ENCODE results near the gene RFWD3. TPM values are rescaled to one million over a fixed set of nuclear protein-coding genes. Genes with fewer than 3 reads are reported as not detected.

RFWD3 gene
- polyA plus RNA-seq, 1 experiment, result 13.4 TPM

GRCh38 chr16:74586948-74587347 is 79.7 kb downstream of the RFWD3 start:
- no peaks in the 10 kb centered on the region for H3K9me3 ChIP-seq (ENCODE audit: control insufficient read depth, insufficient read depth, low read length)
- no peak for DNase-seq (ENCODE audit: low read depth, low spot score)
- CTCF ChIA-PET, result no interaction called here
- H3K27ac ChIP-seq (ENCODE audit: low read depth, low read length), result no peak overlapping the region
- no peak overlapping the region for H3K4me3 ChIP-seq (ENCODE audit: low read depth, low read length)
- no peak for TF ChIP-seq CTCF (IDR thresholded peaks at IDR 0.05; ENCODE audit: low read depth, low read length)
- no peaks in the 10 kb centered on the region for H3K27me3 ChIP-seq (ENCODE audit: control insufficient read depth, insufficient read depth, low read length)
- POLR2A ChIA-PET, result interaction anchor here (1.2 kb wide), 1 partner anchor 20 kb away, joined by 8 read pairs; the partner anchor contains the start of gene GLG1

- POLR2A ChIA-PET, result no interaction called here
- no peak for TF ChIP-seq CTCF (IDR thresholded peaks at IDR 0.05; ENCODE audit: low read depth, low read length)
- CTCF ChIA-PET, result no interaction called here
- Histone ChIP-seq H3K27ac (ENCODE audit: low read depth, low read length) (no peak overlapping the region), H3K4me3 (ENCODE audit: low read depth, low read length) (no peak overlapping the region), H3K27me3 (ENCODE audit: control insufficient read depth, insufficient read depth, low read length) (no peaks in the 10 kb centered on the region), H3K9me3 (ENCODE audit: control insufficient read depth, insufficient read depth, low read length) (no peaks in the 10 kb centered on the region)
- no peak for DNase-seq (ENCODE audit: low read depth, low spot score)
Observed at GRCh38 chr16:74585846-74586443, 80.7 kb downstream of the RFWD3 start.

- ChIA-PET POLR2A (no interaction called here), CTCF (interaction anchor here (1.3 kb wide), 1 partner anchor 68 kb away, joined by 3 read pairs; no protein-coding TSS in a partner anchor)
- Histone ChIP-seq H3K27ac (ENCODE audit: low read depth, low read length) (no peak overlapping the region), H3K4me3 (ENCODE audit: low read depth, low read length) (no peak overlapping the region), H3K27me3 (ENCODE audit: control insufficient read depth, insufficient read depth, low read length) (no peaks in the 10 kb centered on the region), H3K9me3 (ENCODE audit: control insufficient read depth, insufficient read depth, low read length) (no peaks in the 10 kb centered on the region)
- no peak for DNase-seq (ENCODE audit: low read depth, low spot score)
- TF ChIP-seq CTCF (IDR thresholded peaks at IDR 0.05; ENCODE audit: low read depth, low read length), result no peak
Observed at GRCh38 chr16:74583926-74584666, 82.6 kb downstream of the RFWD3 start.

- Histone ChIP-seq H3K4me3 (ENCODE audit: low read depth, low read length) (no peak overlapping the region), H3K27me3 (ENCODE audit: control insufficient read depth, insufficient read depth, low read length) (no peaks in the 10 kb centered on the region), H3K9me3 (ENCODE audit: control insufficient read depth, insufficient read depth, low read length) (no peaks in the 10 kb centered on the region), H3K27ac (ENCODE audit: low read depth, low read length) (no peak overlapping the region)
- POLR2A ChIA-PET, result no interaction called here
- CTCF ChIA-PET, result no interaction called here
- no peak for DNase-seq (ENCODE audit: low read depth, low spot score)
- no peak for TF ChIP-seq CTCF (IDR thresholded peaks at IDR 0.05; ENCODE audit: low read depth, low read length)
Observed at GRCh38 chr16:74582970-74583369, 83.7 kb downstream of the RFWD3 start.

GRCh38 chr16:74580833-74581232 is 85.8 kb downstream of the RFWD3 start:
- TF ChIP-seq CTCF (IDR thresholded peaks at IDR 0.05; ENCODE audit: low read depth, low read length), result no peak
- no peak overlapping the region for H3K4me3 ChIP-seq (ENCODE audit: low read depth, low read length)
- H3K9me3 ChIP-seq (ENCODE audit: control insufficient read depth, insufficient read depth, low read length), result no peaks in the 10 kb centered on the region
- no peak for DNase-seq (ENCODE audit: low read depth, low spot score)
- POLR2A ChIA-PET, result no interaction called here
- no peak overlapping the region for H3K27ac ChIP-seq (ENCODE audit: low read depth, low read length)
- no peaks in the 10 kb centered on the region for H3K27me3 ChIP-seq (ENCODE audit: control insufficient read depth, insufficient read depth, low read length)
- CTCF ChIA-PET, result interaction anchor here (0.6 kb wide), 1 partner anchor 72 kb away, joined by 4 read pairs; no protein-coding TSS in a partner anchor

Data from AG04450 (cell line).